ENCODE measurements around the gene PTPRN2.

PTPRN2 gene

GRCh38 chr7:158030566-158030965 lies 557.1 kb downstream of the PTPRN2 start:
- DNase-seq = no peak

- no peak for DNase-seq
These were observed 557.6 kb downstream of the PTPRN2 start for GRCh38 chr7:158030071-158030470.

- DNase-seq = no peak
These were observed 558.1 kb downstream of the PTPRN2 start for GRCh38 chr7:158029509-158029908.

- DNase-seq = no peak
These were observed 558.7 kb downstream of the PTPRN2 start for GRCh38 chr7:158028971-158029370.

- DNase-seq = no peak
These were observed 559.2 kb downstream of the PTPRN2 start for GRCh38 chr7:158028290-158028941.

GRCh38 chr7:158027646-158028045 lies 560.0 kb downstream of the PTPRN2 start:
- DNase-seq = no peak

- DNase-seq = no peak
These were observed 560.9 kb downstream of the PTPRN2 start for GRCh38 chr7:158026636-158027265.

GRCh38 chr7:158025686-158026600 lies 561.7 kb downstream of the PTPRN2 start:
- DNase-seq = no peak

- DNase-seq = no peak
These were observed 562.7 kb downstream of the PTPRN2 start for GRCh38 chr7:158024881-158025280.

- DNase-seq = no peak
These were observed 563.3 kb downstream of the PTPRN2 start for GRCh38 chr7:158024351-158024715.

- DNase-seq = no peak
These were observed 563.8 kb downstream of the PTPRN2 start for GRCh38 chr7:158023681-158024350.

- no peak for DNase-seq
These were observed 564.5 kb downstream of the PTPRN2 start for GRCh38 chr7:158023157-158023556.

GRCh38 chr7:158022601-158023000 lies 565.0 kb downstream of the PTPRN2 start:
- no peak for DNase-seq

GRCh38 chr7:158021836-158022235 lies 565.8 kb downstream of the PTPRN2 start:
- DNase-seq = no peak

GRCh38 chr7:158020706-158021095 lies 566.9 kb downstream of the PTPRN2 start:
- no peak for DNase-seq

GRCh38 chr7:158019726-158020705 lies 567.6 kb downstream of the PTPRN2 start:
- no peak for DNase-seq

- no peak for DNase-seq
These were observed 568.5 kb downstream of the PTPRN2 start for GRCh38 chr7:158018971-158019645.

GRCh38 chr7:158018098-158018762 lies 569.4 kb downstream of the PTPRN2 start:
- no peak for DNase-seq

GRCh38 chr7:158017111-158018097 lies 570.2 kb downstream of the PTPRN2 start:
- no peak for DNase-seq
